ENCODE measurements around the gene RGPD8. TPM values are rescaled to one million over a fixed set of nuclear protein-coding genes. Genes with fewer than 3 reads are reported as not detected.

The RGPD8 gene
- total RNA-seq, 2 donors from 2014 or later, result 17.1 to 42.7 TPM

- WGBS, 2 experiments (ENCODE audit: insufficient coverage in 1 of 2, insufficient read length in 1 of 2), result 90 to 92% methylated on average over 1 of the region's 1 CpG
- Histone ChIP-seq H3K27ac (ENCODE audit: low read depth, low read length) (no peak overlapping the region), H3K4me1 (ENCODE audit: control insufficient read depth, insufficient read depth, low read length) (no peaks in the 10 kb centered on the region), H3K9ac (ENCODE audit: extremely low read depth, low read length, poor library complexity, severe bottlenecking) (no peak overlapping the region), H3K4me3 (ENCODE audit: low read length) (no peak overlapping the region), H3K27me3 (ENCODE audit: control insufficient read depth, insufficient read depth, low read length, poor library complexity, severe bottlenecking) (peaks cover 5% of the 10 kb centered on the region), H3K9me3 (ENCODE audit: control insufficient read depth, low read length) (no peaks in the 10 kb centered on the region), H3K36me3 (ENCODE audit: control insufficient read depth, insufficient read depth, low read length) (no peaks in the 10 kb centered on the region)
- Mint-ChIP-seq H3K27ac (no peak overlapping the region), H3K4me3 (no peak overlapping the region), H3K4me1 (no peaks in the 10 kb centered on the region), H3K36me3 (ENCODE audit: low read depth) (no peaks in the 10 kb centered on the region), H3K27me3 (ENCODE audit: insufficient read depth) (peaks cover 19% of the 10 kb centered on the region), H3K9me3 (no peaks in the 10 kb centered on the region)
- no peak for TF ChIP-seq CTCF (conservative IDR thresholded peaks at IDR 0.05)
- DNase-seq, result no peak
These were observed 25.9 kb upstream of the RGPD8 start for GRCh38 chr2:112459372-112459771.

- no peaks in the 10 kb centered on the region for H3K36me3 ChIP-seq (ENCODE audit: control insufficient read depth, insufficient read depth, low read length)
- TF ChIP-seq CTCF (conservative IDR thresholded peaks at IDR 0.05), result no peak
- DNase-seq, result no peak
- H3K27me3 ChIP-seq (ENCODE audit: control insufficient read depth, insufficient read depth, low read length, poor library complexity, severe bottlenecking), result peaks cover 28% of the 10 kb centered on the region
- peaks cover 11% of the 10 kb centered on the region for H3K9me3 ChIP-seq (ENCODE audit: control insufficient read depth, low read length)
- peaks cover 45% of the 10 kb centered on the region for H3K27me3 Mint-ChIP-seq (ENCODE audit: insufficient read depth)
- no peak overlapping the region for H3K27ac Mint-ChIP-seq
- H3K4me3 ChIP-seq (ENCODE audit: low read length), result no peak overlapping the region
- peaks cover 3% of the 10 kb centered on the region for H3K4me1 Mint-ChIP-seq
- peaks cover 13% of the 10 kb centered on the region for H3K9me3 Mint-ChIP-seq
- no peaks in the 10 kb centered on the region for H3K4me1 ChIP-seq (ENCODE audit: control insufficient read depth, insufficient read depth, low read length)
- no peak overlapping the region for H3K27ac ChIP-seq (ENCODE audit: low read depth, low read length)
- H3K4me3 Mint-ChIP-seq, result no peak overlapping the region
- H3K9ac ChIP-seq (ENCODE audit: extremely low read depth, low read length, poor library complexity, severe bottlenecking), result no peak overlapping the region
- no peaks in the 10 kb centered on the region for H3K36me3 Mint-ChIP-seq (ENCODE audit: low read depth)
These were observed 21.1 kb upstream of the RGPD8 start for GRCh38 chr2:112454586-112454985.

- H3K27me3 Mint-ChIP-seq (ENCODE audit: insufficient read depth), result peaks cover 37% of the 10 kb centered on the region
- Histone ChIP-seq H3K27me3 (ENCODE audit: control insufficient read depth, insufficient read depth, low read length, poor library complexity, severe bottlenecking) (peaks cover 28% of the 10 kb centered on the region), H3K27ac (ENCODE audit: low read depth, low read length) (no peak overlapping the region), H3K9me3 (ENCODE audit: control insufficient read depth, low read length) (peaks cover 12% of the 10 kb centered on the region), H3K4me1 (ENCODE audit: control insufficient read depth, insufficient read depth, low read length) (no peaks in the 10 kb centered on the region), H3K36me3 (ENCODE audit: control insufficient read depth, insufficient read depth, low read length) (no peaks in the 10 kb centered on the region), H3K9ac (ENCODE audit: extremely low read depth, low read length, poor library complexity, severe bottlenecking) (no peak overlapping the region), H3K4me3 (ENCODE audit: low read length) (no peak overlapping the region)
- H3K27ac Mint-ChIP-seq, result no peak overlapping the region
- WGBS, 2 experiments (ENCODE audit: insufficient coverage in 1 of 2, insufficient read length in 1 of 2), result 67 to 90% methylated on average over 1 of the region's 1 CpG
- no peak for TF ChIP-seq CTCF (conservative IDR thresholded peaks at IDR 0.05)
- peaks cover 14% of the 10 kb centered on the region for H3K9me3 Mint-ChIP-seq
- H3K36me3 Mint-ChIP-seq (ENCODE audit: low read depth), result no peaks in the 10 kb centered on the region
- peaks cover 3% of the 10 kb centered on the region for H3K4me1 Mint-ChIP-seq
- no peak overlapping the region for H3K4me3 Mint-ChIP-seq
- no peak for DNase-seq
These were observed 17.9 kb upstream of the RGPD8 start for GRCh38 chr2:112451317-112451716.
